MCF 10A (cell line): Measurements from ENCODE around the gene ZNF410. TPM values are rescaled to one million over a fixed set of nuclear protein-coding genes. Genes with fewer than 3 reads are reported as not detected.

Experiments used
- BruUV-seq: library from RNA; stranded (reverse); fragments of 400-500 nt; replicated peaks from 2 replicates; lab custom pipeline; 2021; lab: Mats Ljungman, UMichigan
- CTCF ChIA-PET: fragments of 300-600 bp; sonication (Branson Sonifier 250); formaldehyde crosslinking; extraction: SDS; loops from one replicate; lab custom pipeline; 2021; ENCODE audit warnings: antibody characterized with exemption, inconsistent platforms; lab: Yijun Ruan, JAX
- POLR2A ChIA-PET: fragments of 300-600, 350-650 bp; sonication (Branson Sonifier 250); formaldehyde crosslinking; extraction: SDS; loops from one replicate; lab custom pipeline; 2020; ENCODE audit warnings: antibody characterized with exemption, inconsistent platforms; lab: Yijun Ruan, JAX
- DNase-seq: peaks from one replicate; pipeline ENCODE4 v3.0.0-alpha.2; 2018; ENCODE audit not compliant: unreplicated experiment
- H3K27ac Mint-ChIP-seq: one replicate; pipeline ENCODE4 v1.8.0; 2022; ENCODE audit warnings: mild to moderate bottlenecking, low read depth, mixed read lengths; ENCODE audit not compliant: unreplicated experiment
- H3K27me3 Mint-ChIP-seq: one replicate; pipeline ENCODE4 v1.8.0; 2022; ENCODE audit warnings: mixed read lengths; ENCODE audit not compliant: insufficient read depth, unreplicated experiment
- H3K36me3 Mint-ChIP-seq: one replicate; pipeline ENCODE4 v1.8.0; 2022; ENCODE audit warnings: mild to moderate bottlenecking, moderate library complexity, mixed read lengths; ENCODE audit not compliant: insufficient read depth, unreplicated experiment
- H3K4me1 Mint-ChIP-seq: one replicate; pipeline ENCODE4 v1.8.0; 2022; ENCODE audit warnings: mixed read lengths; ENCODE audit not compliant: insufficient read depth, unreplicated experiment
- H3K4me3 Mint-ChIP-seq: one replicate; pipeline ENCODE4 v1.8.0; 2022; ENCODE audit warnings: mild to moderate bottlenecking, moderate library complexity, mixed read lengths; ENCODE audit not compliant: unreplicated experiment
- H3K9me3 Mint-ChIP-seq: one replicate; pipeline ENCODE4 v1.8.0; 2022; ENCODE audit warnings: mixed read lengths; ENCODE audit not compliant: unreplicated experiment
- CTCF ChIP-seq: fragments of 200-600 bp; IDR thresholded peaks from one replicate; pipeline ENCODE4 v1.8.0; 2022; ENCODE audit warnings: antibody characterized with exemption, mild to moderate bottlenecking; ENCODE audit not compliant: unreplicated experiment
- intact Hi-C: fragments of 100-400 bp; cut with micrococcal nuclease; formaldehyde crosslinking; loops from 2 replicates; pipeline ENCODE4 v1.14.1; 2022
- total RNA-seq: library from RNA; stranded (reverse); gene quantifications from 2 replicates; pipeline ENCODE4 v1.2.3, GENCODE V29; 2022

ZNF410 gene
- total RNA-seq, 1 experiment from 2014 or later, result 76.0 TPM

- intact Hi-C loops, result no loop called here
- no peak overlapping the region for H3K27ac Mint-ChIP-seq
- H3K27me3 Mint-ChIP-seq, result no peaks in the 10 kb centered on the region
Measured at GRCh38 chr14:73958591-73958990, 71.9 kb downstream of the ZNF410 start.

DNA sequence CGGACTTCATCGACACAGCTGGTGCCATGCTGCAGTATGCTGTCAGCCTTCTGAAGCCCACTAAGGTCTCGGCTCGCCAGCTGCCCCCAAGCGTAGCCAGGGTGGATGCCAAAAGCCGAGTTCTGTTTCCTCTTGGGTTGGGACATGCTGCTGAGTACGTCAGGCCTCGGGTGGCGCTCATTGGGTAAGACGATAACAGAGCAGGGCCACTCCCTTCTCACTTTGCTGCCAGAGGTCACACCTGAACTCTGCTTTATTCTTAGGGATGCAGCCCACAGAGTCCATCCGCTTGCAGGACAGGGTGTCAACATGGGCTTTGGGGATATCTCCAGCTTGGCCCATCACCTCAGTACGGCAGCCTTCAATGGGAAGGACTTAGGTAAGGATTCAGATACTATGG lies 74.5 kb downstream of the ZNF410 start:
- H3K9me3 Mint-ChIP-seq, result no peaks in the 10 kb centered on the region
- ChIA-PET CTCF (no interaction called here), POLR2A (interaction anchor here (0.6 to 2.2 kb wide), 3 partner anchors 11 to 115 kb away, joined by 3 to 7 read pairs (median 3); partner anchors contain the start of genes COQ6 and FAM161B)

More at GRCh38 chr14:73958591-73958990, 71.9 kb downstream of the ZNF410 start:
- DNase-seq, result no peak
- CTCF ChIA-PET, result interaction anchor here (0.5 to 1.0 kb wide), 3 partner anchors 21 to 247 kb away, joined by 3 to 5 read pairs (median 3); no protein-coding TSS in a partner anchor
- POLR2A ChIA-PET, result interaction anchor here (0.8 to 1.4 kb wide), 2 partner anchors 9 to 60 kb away, joined by 3 read pairs; partner anchors contain the start of genes COQ6 and FAM161B
- H3K9me3 Mint-ChIP-seq, result no peaks in the 10 kb centered on the region
- no TSS peak for BruUV-seq
- H3K36me3 Mint-ChIP-seq, result peaks cover 89% of the 10 kb centered on the region
- H3K4me1 Mint-ChIP-seq, result no peaks in the 10 kb centered on the region
- no peak for TF ChIP-seq CTCF
- H3K4me3 Mint-ChIP-seq, result no peak overlapping the region

DNA sequence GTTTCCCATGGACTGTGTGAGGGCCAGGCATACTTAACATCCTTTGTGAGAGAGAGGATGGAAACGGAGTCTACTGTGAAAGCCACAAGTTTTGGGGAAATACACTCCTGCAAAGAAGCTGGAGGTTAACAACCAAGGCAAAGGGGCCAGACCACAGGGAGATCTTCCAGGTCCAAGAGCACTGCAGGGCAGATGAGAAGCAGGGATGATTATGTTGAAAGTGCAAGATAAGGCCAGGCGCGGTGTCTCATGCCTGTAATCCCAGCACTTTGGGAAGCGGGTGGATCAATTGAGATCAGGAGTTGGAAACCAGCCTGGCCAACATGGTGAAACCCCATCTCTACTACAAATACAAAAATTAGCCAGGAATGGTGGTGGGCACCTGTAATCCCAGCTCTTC lies 78.6 kb downstream of the ZNF410 start:
- CTCF ChIA-PET, result interaction anchor here (0.6 kb wide), 1 partner anchor 811 kb away, joined by 4 read pairs; no protein-coding TSS in a partner anchor
- H3K27me3 Mint-ChIP-seq, result no peaks in the 10 kb centered on the region
- POLR2A ChIA-PET, result interaction anchor here (0.7 to 1.2 kb wide), 2 partner anchors 9 to 35 kb away, joined by 3 to 5 read pairs; no protein-coding TSS in a partner anchor
- no peak for TF ChIP-seq CTCF
- H3K27ac Mint-ChIP-seq, result no peak overlapping the region
- H3K36me3 Mint-ChIP-seq, result peaks cover 57% of the 10 kb centered on the region
- no peaks in the 10 kb centered on the region for H3K9me3 Mint-ChIP-seq
- no peak for DNase-seq
- no peak overlapping the region for H3K4me3 Mint-ChIP-seq
- H3K4me1 Mint-ChIP-seq, result no peaks in the 10 kb centered on the region
- intact Hi-C loops, result no loop called here
- BruUV-seq, result no TSS peak

More for the DNA sequence above, 74.5 kb downstream of the ZNF410 start:
- no peak for DNase-seq
- Mint-ChIP-seq H3K4me1 (no peaks in the 10 kb centered on the region), H3K36me3 (peaks cover 77% of the 10 kb centered on the region), H3K4me3 (no peak overlapping the region), H3K27ac (no peak overlapping the region), H3K27me3 (no peaks in the 10 kb centered on the region)
- no peak for TF ChIP-seq CTCF
- intact Hi-C loops, result no loop called here
- no TSS peak for BruUV-seq

- Mint-ChIP-seq H3K4me3 (no peak overlapping the region), H3K27ac (no peak overlapping the region), H3K36me3 (peaks cover 39% of the 10 kb centered on the region), H3K9me3 (no peaks in the 10 kb centered on the region), H3K4me1 (no peaks in the 10 kb centered on the region), H3K27me3 (no peaks in the 10 kb centered on the region)
- intact Hi-C loops, result no loop called here
- DNase-seq, result no peak
- no peak for TF ChIP-seq CTCF
- BruUV-seq, result no TSS peak
- CTCF ChIA-PET, result no interaction called here
- POLR2A ChIA-PET, result interaction anchor here (0.6 to 1.0 kb wide), 2 partner anchors 23 to 795 kb away, joined by 3 read pairs; no protein-coding TSS in a partner anchor
Measured at GRCh38 chr14:73968885-73969284, 82.2 kb downstream of the ZNF410 start.
